NT2/D1 (cell line): ENCODE results near the gene EXPH5.

Source experiments
- DNase-seq: peaks from one replicate; pipeline ENCODE4 v3.0.0-alpha.2; 2011; ENCODE audit warnings: low read depth, low spot score
- H3K27me3 ChIP-seq: 2 replicates; pipeline ENCODE4 v1.6.0; 2011; ENCODE audit warnings: mild to moderate bottlenecking; ENCODE audit not compliant: insufficient read length, insufficient read depth
- H3K36me3 ChIP-seq: 2 replicates; pipeline ENCODE4 v1.6.1; 2011; ENCODE audit warnings: mild to moderate bottlenecking, low read length, mixed read lengths; ENCODE audit not compliant: insufficient read depth, insufficient read length
- H3K4me1 ChIP-seq: 2 replicates; pipeline ENCODE4 v1.5.1; 2011; ENCODE audit not compliant: insufficient read depth, insufficient read length
- H3K4me3 ChIP-seq: 2 replicates; pipeline ENCODE4 v1.5.1; 2011; ENCODE audit warnings: low read depth; ENCODE audit not compliant: insufficient read length
- H3K9ac ChIP-seq: 2 replicates; pipeline ENCODE4 v1.6.0; 2011; ENCODE audit warnings: low read depth; ENCODE audit not compliant: insufficient read length
- H3K9me3 ChIP-seq: 2 replicates; pipeline ENCODE4 v1.5.1; 2011; ENCODE audit warnings: mild to moderate bottlenecking, low read length; ENCODE audit not compliant: insufficient read depth
- SUZ12 ChIP-seq: IDR thresholded peaks from 2 replicates; pipeline ENCODE4 v1.6.1; 2011; ENCODE audit not compliant: insufficient read length, insufficient read depth; ENCODE audit errors: extremely low read depth
- YY1 ChIP-seq: IDR thresholded peaks from 2 replicates; pipeline ENCODE4 v1.6.1; 2011; ENCODE audit not compliant: insufficient read length, insufficient read depth
- ZNF274 ChIP-seq: IDR thresholded peaks from 2 replicates; pipeline ENCODE4 v1.6.1; 2011; ENCODE audit warnings: mild to moderate bottlenecking, low read depth, low read length

EXPH5 gene

DNA sequence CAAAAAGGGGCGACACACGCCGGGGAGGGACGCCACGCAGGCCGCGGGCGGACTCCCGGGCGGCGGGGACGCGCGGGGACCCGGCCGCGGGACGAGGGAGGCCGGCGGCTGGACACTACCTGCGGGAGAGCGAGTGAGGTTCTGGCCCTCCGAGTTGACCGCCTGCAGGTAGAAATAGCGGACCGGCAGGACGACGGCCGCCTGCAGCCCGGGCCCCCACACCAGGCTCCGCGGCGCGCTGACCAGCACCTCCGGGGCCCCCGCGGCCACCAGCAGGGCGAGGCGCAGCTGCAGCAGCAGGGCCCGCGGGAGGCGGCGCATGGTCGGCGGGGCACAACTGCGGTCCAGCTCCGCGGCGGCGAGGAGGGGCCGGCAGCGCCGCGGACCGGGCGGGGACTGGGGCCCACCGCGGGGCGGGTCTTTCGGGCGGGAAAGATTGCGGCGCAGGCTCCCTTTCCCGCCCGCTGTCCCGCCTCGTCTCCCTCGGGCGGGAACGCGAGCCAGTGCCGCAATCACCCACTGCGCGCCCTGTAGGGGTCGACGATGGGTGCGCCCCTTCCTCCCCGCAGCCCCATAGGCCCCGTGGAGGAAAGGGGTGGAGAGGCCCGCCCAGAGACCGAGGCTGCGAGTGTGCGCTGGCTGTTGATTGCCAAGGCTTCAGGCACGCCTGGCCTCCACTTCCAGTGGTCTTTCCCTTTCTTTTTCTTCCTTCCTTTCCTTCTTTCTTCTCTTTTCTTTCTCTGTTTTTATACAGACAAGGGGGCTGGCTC, 95.3 kb downstream of the EXPH5 start, which contains the start of gene POGLUT3:
Gene POGLUT3 (minus strand): TSS at position 339 of the 770 bp plus-strand sequence. CDS start 18 bp downstream, at position 321.
- no peaks in the 10 kb centered on the region for H3K9me3 ChIP-seq
- H3K9ac ChIP-seq: peak within 1 kb of the TSS; percentile 90
- H3K27me3 ChIP-seq: no peaks in the 10 kb centered on the region
- TF ChIP-seq ZNF274 (no peak), YY1 (no peak), SUZ12 (no peak)
- peaks cover 8% of the 10 kb centered on the region for H3K36me3 ChIP-seq
- peak within 1 kb of the TSS; percentile 64 for H3K4me3 ChIP-seq
- no peaks in the 10 kb centered on the region for H3K4me1 ChIP-seq
- no peak for DNase-seq

- Histone ChIP-seq H3K9me3 (no peaks in the 10 kb centered on the region), H3K27me3 (no peaks in the 10 kb centered on the region), H3K36me3 (peaks cover 8% of the 10 kb centered on the region), H3K9ac (peak overlapping the region; percentile 90), H3K4me1 (no peaks in the 10 kb centered on the region), H3K4me3 (peak overlapping the region; percentile 64)
- no peak for TF ChIP-seq ZNF274
- no peak for TF ChIP-seq SUZ12
- no peak for TF ChIP-seq YY1
- peak; percentile 87 for DNase-seq
These were observed 96.1 kb downstream of the EXPH5 start for GRCh38 chr11:108497317-108498045.

DNA sequence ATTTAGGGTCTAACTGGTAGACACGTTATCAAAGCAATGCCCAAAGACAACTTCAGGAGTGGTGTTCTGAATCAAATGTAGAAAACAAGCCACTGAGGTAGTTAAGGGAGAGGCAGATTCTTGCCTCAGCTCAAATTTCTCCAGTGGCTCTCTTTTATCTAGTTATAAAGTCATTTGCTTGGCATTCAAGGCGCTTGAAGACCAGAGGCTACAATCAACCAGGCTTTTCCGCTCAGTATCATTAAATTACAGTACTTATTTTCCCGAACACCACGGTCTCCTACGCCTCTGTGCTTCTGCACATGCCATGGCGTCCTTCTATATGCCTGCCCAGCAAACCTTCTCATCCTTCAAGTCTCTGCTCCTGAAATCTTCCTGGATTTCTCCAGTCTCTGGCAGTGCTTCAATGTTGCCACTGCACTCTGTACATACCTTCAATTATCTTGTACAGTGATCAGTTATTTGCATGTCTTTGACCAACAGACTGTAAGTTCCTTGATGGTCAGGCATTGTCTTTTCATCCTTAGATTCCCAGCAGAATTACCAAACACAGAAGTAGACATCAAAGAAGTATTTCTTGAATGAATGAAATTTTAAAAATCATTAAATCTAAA, 96.8 kb downstream of the EXPH5 start:
- DNase-seq: no peak
- H3K4me1 ChIP-seq: no peaks in the 10 kb centered on the region
- no peak overlapping the region for H3K4me3 ChIP-seq
- no peak overlapping the region for H3K9ac ChIP-seq
- TF ChIP-seq SUZ12 (no peak), ZNF274 (no peak), YY1 (no peak)
- H3K27me3 ChIP-seq: no peaks in the 10 kb centered on the region
- no peaks in the 10 kb centered on the region for H3K9me3 ChIP-seq
- H3K36me3 ChIP-seq: peaks cover 8% of the 10 kb centered on the region

GRCh38 chr11:108495326-108495725, 98.2 kb downstream of the EXPH5 start:
- Histone ChIP-seq H3K36me3 (peaks cover 12% of the 10 kb centered on the region), H3K9ac (no peak overlapping the region), H3K4me1 (no peaks in the 10 kb centered on the region), H3K27me3 (no peaks in the 10 kb centered on the region), H3K4me3 (no peak overlapping the region), H3K9me3 (no peaks in the 10 kb centered on the region)
- DNase-seq: no peak
- no peak for TF ChIP-seq ZNF274
- TF ChIP-seq YY1: no peak
- no peak for TF ChIP-seq SUZ12

DNA sequence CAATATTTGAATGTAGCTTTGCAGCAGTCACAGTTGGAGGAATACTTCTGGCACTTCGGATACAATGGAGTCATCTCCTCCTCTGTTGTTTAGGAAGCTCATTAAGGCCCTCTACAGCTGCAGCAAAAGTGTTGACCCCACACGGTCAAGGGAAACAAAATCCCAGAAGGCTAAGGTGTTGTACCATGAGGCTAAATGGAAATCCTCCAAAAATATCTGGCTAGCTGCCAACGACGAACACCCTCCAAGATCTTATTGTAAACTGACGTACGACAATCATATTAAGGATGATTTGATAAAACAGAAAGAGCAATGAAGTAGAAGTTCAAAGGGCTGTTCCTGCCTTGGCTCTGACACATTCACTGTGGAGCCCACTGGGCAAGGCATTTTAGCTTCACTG, 99.4 kb downstream of the EXPH5 start:
- DNase-seq: no peak
- H3K9me3 ChIP-seq: no peaks in the 10 kb centered on the region
- peaks cover 20% of the 10 kb centered on the region for H3K36me3 ChIP-seq
- no peak for TF ChIP-seq SUZ12
- no peak for TF ChIP-seq YY1
- no peak for TF ChIP-seq ZNF274
- no peak overlapping the region for H3K4me3 ChIP-seq
- no peak overlapping the region for H3K9ac ChIP-seq
- H3K27me3 ChIP-seq: no peaks in the 10 kb centered on the region
- H3K4me1 ChIP-seq: no peaks in the 10 kb centered on the region

- no peak overlapping the region for H3K4me3 ChIP-seq
- no peaks in the 10 kb centered on the region for H3K27me3 ChIP-seq
- no peaks in the 10 kb centered on the region for H3K9me3 ChIP-seq
- TF ChIP-seq ZNF274: no peak
- TF ChIP-seq SUZ12: no peak
- TF ChIP-seq YY1: no peak
- H3K9ac ChIP-seq: no peak overlapping the region
- no peaks in the 10 kb centered on the region for H3K4me1 ChIP-seq
- DNase-seq: no peak
- H3K36me3 ChIP-seq: peaks cover 25% of the 10 kb centered on the region
These were observed 101.6 kb downstream of the EXPH5 start for GRCh38 chr11:108491936-108492335.

DNA sequence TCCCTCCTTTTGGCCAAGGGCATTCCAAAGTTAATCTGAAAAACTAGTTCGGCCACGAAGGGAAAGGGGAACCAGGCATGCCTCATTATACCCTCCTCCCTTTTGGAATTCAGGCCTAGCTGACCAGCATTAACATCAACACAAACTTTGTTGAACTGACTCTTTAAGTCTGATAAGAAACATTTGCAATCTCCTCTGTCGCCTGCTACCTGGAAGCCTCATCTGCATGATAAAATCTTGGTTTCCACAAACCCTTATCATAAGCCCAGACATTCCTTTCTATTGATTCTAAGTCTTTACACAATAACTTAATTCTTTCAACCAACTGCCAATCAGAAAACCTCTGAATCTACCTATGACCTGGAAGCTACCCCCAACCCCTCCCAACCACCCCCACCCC, 106.7 kb downstream of the EXPH5 start:
- TF ChIP-seq YY1 (no peak), SUZ12 (no peak), ZNF274 (no peak)
- no peak overlapping the region for H3K4me3 ChIP-seq
- no peak for DNase-seq
- no peak overlapping the region for H3K9ac ChIP-seq
- H3K4me1 ChIP-seq: no peaks in the 10 kb centered on the region
- H3K9me3 ChIP-seq: peaks cover 6% of the 10 kb centered on the region; the same call in 1 of the 2 replicates
- H3K27me3 ChIP-seq: no peaks in the 10 kb centered on the region
- H3K36me3 ChIP-seq: peaks cover 40% of the 10 kb centered on the region
